Smooth muscle cell (in vitro differentiated cells): ENCODE measurements around the gene HLCS. TPM values are rescaled to one million over a fixed set of nuclear protein-coding genes. Genes with fewer than 3 reads are reported as not detected.
A peak's percentile ranks its signal among the peaks of the same experiment; 100 is the strongest.

Experiments
- DNase-seq: peaks from one replicate; lab custom pipeline; 2025; ENCODE audit not compliant: unreplicated experiment; lab: John Stamatoyannopoulos, UW
- H2AFZ ChIP-seq: fragments of 200-600 bp; sonication (generic); 2 replicates; pipeline ENCODE4 v1.6.0; 2016; ENCODE audit warnings: antibody characterized with exemption, low read depth, mild to moderate bottlenecking
- H3F3A ChIP-seq: fragments of 200-600 bp; sonication (generic); 2 replicates; pipeline ENCODE4 v1.6.0; 2017; ENCODE audit warnings: antibody characterized with exemption, low read depth
- H3K27ac ChIP-seq: fragments of 200-600 bp; sonication (generic); 2 replicates; pipeline ENCODE4 v1.5.1; 2016; ENCODE audit warnings: low read depth, mild to moderate bottlenecking
- H3K27me3 ChIP-seq: fragments of 200-600 bp; sonication (generic); 2 replicates; pipeline ENCODE4 v1.6.1; 2016; ENCODE audit warnings: low read depth, mild to moderate bottlenecking
- H3K36me3 ChIP-seq: fragments of 200-600 bp; sonication (generic); 2 replicates; pipeline ENCODE4 v1.5.1; 2016; ENCODE audit warnings: low read depth
- H3K4me1 ChIP-seq: fragments of 200-600 bp; sonication (generic); 2 replicates; pipeline ENCODE4 v1.5.1; 2016; ENCODE audit warnings: low read depth
- H3K4me2 ChIP-seq: fragments of 200-600 bp; sonication (generic); 2 replicates; pipeline ENCODE4 v1.6.0; 2016; ENCODE audit warnings: mild to moderate bottlenecking
- H3K4me3 ChIP-seq: fragments of 200-600 bp; sonication (generic); 2 replicates; pipeline ENCODE4 v1.5.1; 2016; ENCODE audit warnings: mild to moderate bottlenecking
- H3K79me2 ChIP-seq: fragments of 200-600 bp; sonication (generic); 2 replicates; pipeline ENCODE4 v1.6.0; 2016; ENCODE audit warnings: low read depth, mild to moderate bottlenecking
- H3K9ac ChIP-seq: fragments of 200-600 bp; sonication (generic); 2 replicates; pipeline ENCODE4 v1.6.0; 2016; ENCODE audit warnings: low read depth
- H3K9me3 ChIP-seq: fragments of 200-600 bp; sonication (generic); replicated peaks from 2 replicates; pipeline ENCODE4 v1.5.1; 2016; ENCODE audit warnings: low read depth
- H4K20me1 ChIP-seq: fragments of 200-600 bp; sonication (generic); 2 replicates; pipeline ENCODE4 v1.6.0; 2016; ENCODE audit warnings: low read depth
- WGBS: methylation state at CpG from one replicate; pipeline ENCODE4 v1.1.7; 2016; ENCODE audit warnings: low lambda C conversion rate; 5-methylcytosine and 5-hydroxymethylcytosine counted together
- polyA plus RNA-seq: library from polyadenylated mRNA; unstranded; fragments of >200 nt; fragmentation: Nextera tagmentation; extraction: Ambion mirVana; gene quantifications from 2 replicates; pipeline ENCODE4 v1.2.1, GENCODE V29; 2016
- total RNA-seq: library from RNA; depleted of rRNA; stranded (reverse); fragments of >200 nt; gene quantifications from 2 replicates; pipeline ENCODE4 v1.2.3, GENCODE V29; 2014
- TF ChIP-seq, protein P1 (sequence below): fragments of 200-600 bp; sonication (generic); IDR thresholded peaks from 2 replicates; pipeline ENCODE4 v1.5.1; 2017; ENCODE audit warnings: borderline replicate concordance, mild to moderate bottlenecking, antibody characterized with exemption; ENCODE audit not compliant: insufficient read depth, poor library complexity, severe bottlenecking

HLCS gene
- total and polyA plus RNA-seq, 2 experiments from 2014 or later, result 7.5 to 20.6 TPM

DNA sequence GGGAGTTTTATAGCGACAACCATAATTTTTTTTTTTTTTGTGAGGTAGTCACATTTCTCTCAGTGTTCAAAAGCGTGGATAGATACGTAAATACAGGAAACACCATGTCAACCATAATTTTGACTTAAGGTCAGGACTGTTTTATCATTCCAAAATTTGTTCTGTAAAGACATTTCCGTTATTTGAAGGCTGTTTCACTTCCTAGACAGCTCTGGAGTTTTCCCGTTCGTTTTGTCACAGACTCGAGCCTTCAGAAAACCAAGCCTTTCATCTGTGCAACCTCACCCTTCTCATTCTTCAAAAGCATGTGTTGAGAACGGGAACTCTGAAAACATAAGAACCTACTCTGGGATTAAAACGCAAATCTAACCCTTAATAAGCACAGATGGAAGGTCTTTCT lies 249.6 kb downstream of the HLCS start:
- DNase-seq, result no peak
- no peaks in the 10 kb centered on the region for H3K9me3 ChIP-seq
- no peaks in the 10 kb centered on the region for H3K79me2 ChIP-seq
- no peaks in the 10 kb centered on the region for H3K4me1 ChIP-seq
- no peak overlapping the region for H2AFZ ChIP-seq
- TF ChIP-seq, protein P1, sequence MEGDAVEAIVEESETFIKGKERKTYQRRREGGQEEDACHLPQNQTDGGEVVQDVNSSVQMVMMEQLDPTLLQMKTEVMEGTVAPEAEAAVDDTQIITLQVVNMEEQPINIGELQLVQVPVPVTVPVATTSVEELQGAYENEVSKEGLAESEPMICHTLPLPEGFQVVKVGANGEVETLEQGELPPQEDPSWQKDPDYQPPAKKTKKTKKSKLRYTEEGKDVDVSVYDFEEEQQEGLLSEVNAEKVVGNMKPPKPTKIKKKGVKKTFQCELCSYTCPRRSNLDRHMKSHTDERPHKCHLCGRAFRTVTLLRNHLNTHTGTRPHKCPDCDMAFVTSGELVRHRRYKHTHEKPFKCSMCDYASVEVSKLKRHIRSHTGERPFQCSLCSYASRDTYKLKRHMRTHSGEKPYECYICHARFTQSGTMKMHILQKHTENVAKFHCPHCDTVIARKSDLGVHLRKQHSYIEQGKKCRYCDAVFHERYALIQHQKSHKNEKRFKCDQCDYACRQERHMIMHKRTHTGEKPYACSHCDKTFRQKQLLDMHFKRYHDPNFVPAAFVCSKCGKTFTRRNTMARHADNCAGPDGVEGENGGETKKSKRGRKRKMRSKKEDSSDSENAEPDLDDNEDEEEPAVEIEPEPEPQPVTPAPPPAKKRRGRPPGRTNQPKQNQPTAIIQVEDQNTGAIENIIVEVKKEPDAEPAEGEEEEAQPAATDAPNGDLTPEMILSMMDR, result no peak
- no peaks in the 10 kb centered on the region for H3K36me3 ChIP-seq
- peaks cover 42% of the 10 kb centered on the region for H3K27me3 ChIP-seq
- H3K9ac ChIP-seq, result no peak overlapping the region
- no peaks in the 10 kb centered on the region for H3F3A ChIP-seq
- 86% methylated on average over 9 of the region's 9 CpGs for WGBS
- H4K20me1 ChIP-seq, result no peaks in the 10 kb centered on the region
- H3K4me2 ChIP-seq, result no peak overlapping the region
- H3K27ac ChIP-seq, result no peak overlapping the region
- H3K4me3 ChIP-seq, result no peak overlapping the region

DNA sequence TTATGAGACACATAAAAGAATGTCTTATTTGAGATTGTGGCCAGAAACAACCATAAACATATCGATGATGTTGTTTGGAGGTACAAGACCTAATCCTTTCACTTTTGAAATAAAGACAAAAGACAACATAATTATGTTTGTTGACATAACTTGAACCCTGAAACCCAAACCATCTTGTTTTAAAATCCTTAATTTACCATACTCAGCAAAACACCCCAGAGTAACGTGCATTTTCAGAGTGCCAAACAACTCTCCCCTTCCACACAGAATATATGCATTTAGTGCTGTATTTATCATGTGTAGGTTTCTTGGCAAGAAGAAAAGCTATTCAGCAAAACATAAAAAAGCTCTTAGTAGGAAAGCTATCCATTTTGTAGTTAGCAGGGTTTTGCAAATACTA lies 250.1 kb downstream of the HLCS start:
- peaks cover 46% of the 10 kb centered on the region for H3K27me3 ChIP-seq
- no peaks in the 10 kb centered on the region for H4K20me1 ChIP-seq
- H3K9me3 ChIP-seq, result no peaks in the 10 kb centered on the region
- H3K79me2 ChIP-seq, result no peaks in the 10 kb centered on the region
- H3K27ac ChIP-seq, result no peak overlapping the region
- H3K4me1 ChIP-seq, result no peaks in the 10 kb centered on the region
- TF ChIP-seq, protein P1, result no peak
- no peak overlapping the region for H3K4me2 ChIP-seq
- WGBS, result 92% methylated on average over 2 of the region's 2 CpGs
- no peaks in the 10 kb centered on the region for H3F3A ChIP-seq
- H3K4me3 ChIP-seq, result no peak overlapping the region
- no peaks in the 10 kb centered on the region for H3K36me3 ChIP-seq
- no peak for DNase-seq
- H2AFZ ChIP-seq, result no peak overlapping the region
- H3K9ac ChIP-seq, result no peak overlapping the region

DNA sequence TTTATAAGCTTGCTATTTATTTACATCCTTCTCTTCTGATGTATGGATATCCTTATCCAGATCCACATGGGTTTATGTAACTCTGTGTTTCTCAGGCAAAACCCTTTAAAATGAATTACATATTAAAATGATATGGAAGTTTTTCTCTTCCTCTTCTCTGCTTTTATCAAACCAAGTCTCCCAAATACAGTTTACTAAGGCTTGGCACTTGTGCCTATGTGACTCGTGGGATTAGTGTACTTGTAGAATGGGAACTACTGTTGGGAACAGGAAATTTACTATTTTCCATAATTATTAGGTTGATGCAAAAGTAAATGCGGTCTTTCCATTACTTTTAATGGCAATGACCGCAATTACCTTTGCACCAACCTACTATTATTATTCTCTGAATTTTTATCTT lies 252.7 kb downstream of the HLCS start:
- H3K27ac ChIP-seq, result no peak overlapping the region
- 80% methylated on average over 3 of the region's 3 CpGs for WGBS
- H2AFZ ChIP-seq, result no peak overlapping the region
- no peak overlapping the region for H3K4me2 ChIP-seq
- no peaks in the 10 kb centered on the region for H3K79me2 ChIP-seq
- peaks cover 73% of the 10 kb centered on the region for H3K27me3 ChIP-seq
- no peak for DNase-seq
- H3K36me3 ChIP-seq, result no peaks in the 10 kb centered on the region
- peaks cover 18% of the 10 kb centered on the region for H3K4me1 ChIP-seq
- no peaks in the 10 kb centered on the region for H3F3A ChIP-seq
- no peaks in the 10 kb centered on the region for H3K9me3 ChIP-seq
- no peaks in the 10 kb centered on the region for H4K20me1 ChIP-seq
- TF ChIP-seq, protein P1, result no peak
- H3K9ac ChIP-seq, result no peak overlapping the region
- H3K4me3 ChIP-seq, result no peak overlapping the region

DNA sequence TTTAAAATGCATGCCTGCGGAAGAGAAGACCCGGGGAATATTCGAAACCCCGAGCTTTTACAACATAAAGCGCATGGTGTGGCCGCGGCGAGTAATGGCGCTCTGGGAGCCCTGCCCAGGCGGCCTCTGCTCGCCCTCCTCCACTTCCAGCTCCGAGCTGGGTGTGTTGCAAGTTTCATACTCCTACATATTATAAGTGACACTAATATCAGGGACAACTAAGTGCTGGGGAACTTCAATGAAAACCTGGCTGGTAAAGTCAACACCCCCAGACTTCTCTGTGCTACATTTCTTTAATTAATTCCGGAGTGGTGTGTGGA lies 255.8 kb downstream of the HLCS start:
- Histone ChIP-seq H3K9me3 (no peaks in the 10 kb centered on the region), H3K27ac (no peak overlapping the region), H4K20me1 (no peaks in the 10 kb centered on the region), H3K36me3 (no peaks in the 10 kb centered on the region), H3K79me2 (no peaks in the 10 kb centered on the region), H2AFZ (peak overlapping the region; percentile 50), H3K27me3 (peaks cover 100% of the 10 kb centered on the region), H3K4me2 (peak overlapping the region; percentile 91), H3K4me1 (peaks cover 39% of the 10 kb centered on the region), H3F3A (no peaks in the 10 kb centered on the region), H3K9ac (no peak overlapping the region), H3K4me3 (peak overlapping the region; percentile 53)
- TF ChIP-seq, protein P1, result no peak
- DNase-seq, result no peak
- 4% methylated on average over 13 of the region's 13 CpGs for WGBS
